CD4-positive, alpha-beta T cell treated with Interleukin-10 for 1 hour (primary cell): ENCODE measurements around the gene HECTD2.
"Not testable (repeated sequence)": the region's sequence is repeated elsewhere in the genome, so short reads cannot be mapped to it uniquely, and the experiment has no call there.

Source experiments
- DNase-seq: peaks from one replicate; pipeline ENCODE4 v3.0.0-alpha.2; 2020

HECTD2 gene, protein sequence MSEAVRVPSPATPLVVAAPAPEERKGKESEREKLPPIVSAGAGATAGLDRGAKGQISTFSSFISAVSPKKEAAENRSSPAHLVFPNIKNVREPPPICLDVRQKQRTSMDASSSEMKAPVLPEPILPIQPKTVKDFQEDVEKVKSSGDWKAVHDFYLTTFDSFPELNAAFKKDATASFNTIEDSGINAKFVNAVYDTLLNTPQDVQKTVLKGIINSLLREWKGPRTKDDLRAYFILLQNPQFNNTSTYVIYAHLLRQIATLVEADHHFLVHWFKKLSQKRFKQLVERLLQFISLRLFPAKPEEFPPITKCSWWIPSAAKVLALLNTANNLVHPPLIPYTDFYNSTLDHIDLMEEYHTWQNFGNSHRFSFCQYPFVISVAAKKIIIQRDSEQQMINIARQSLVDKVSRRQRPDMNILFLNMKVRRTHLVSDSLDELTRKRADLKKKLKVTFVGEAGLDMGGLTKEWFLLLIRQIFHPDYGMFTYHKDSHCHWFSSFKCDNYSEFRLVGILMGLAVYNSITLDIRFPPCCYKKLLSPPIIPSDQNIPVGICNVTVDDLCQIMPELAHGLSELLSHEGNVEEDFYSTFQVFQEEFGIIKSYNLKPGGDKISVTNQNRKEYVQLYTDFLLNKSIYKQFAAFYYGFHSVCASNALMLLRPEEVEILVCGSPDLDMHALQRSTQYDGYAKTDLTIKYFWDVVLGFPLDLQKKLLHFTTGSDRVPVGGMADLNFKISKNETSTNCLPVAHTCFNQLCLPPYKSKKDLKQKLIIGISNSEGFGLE

DNA sequence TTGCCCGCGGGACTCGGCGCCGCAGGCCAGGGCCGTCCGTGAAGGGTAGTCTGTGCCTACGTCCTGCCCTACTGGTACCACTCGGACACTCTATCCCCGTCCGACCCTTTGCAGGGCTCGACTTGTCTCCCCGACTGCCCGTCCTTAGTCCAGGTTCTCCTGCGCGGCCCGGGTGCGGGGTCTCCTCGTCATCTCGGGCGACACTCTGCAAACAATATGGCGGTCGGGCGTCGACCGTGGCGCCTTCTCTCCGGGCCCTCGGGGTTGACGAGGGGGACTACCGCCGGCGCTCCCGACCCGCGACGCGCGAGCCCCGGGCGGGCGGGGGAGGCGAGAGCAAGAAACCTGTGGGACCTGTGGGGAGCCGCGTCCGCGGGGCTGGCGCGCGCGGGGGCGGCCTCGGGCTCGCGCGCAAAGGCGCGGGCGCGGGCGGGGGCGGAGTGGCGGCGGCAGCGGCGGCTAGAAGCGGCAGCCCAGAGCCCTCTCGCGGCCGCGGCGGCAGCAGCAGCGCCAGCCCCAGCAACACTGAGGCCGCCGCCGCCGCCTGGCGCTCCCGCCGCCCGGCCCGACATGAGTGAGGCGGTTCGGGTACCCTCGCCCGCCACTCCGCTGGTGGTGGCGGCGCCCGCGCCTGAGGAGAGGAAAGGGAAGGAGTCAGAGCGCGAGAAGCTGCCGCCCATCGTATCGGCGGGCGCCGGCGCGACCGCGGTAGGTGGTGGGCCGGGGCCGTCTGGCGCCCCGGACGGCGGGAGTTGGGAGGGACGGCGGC is at the start of gene HECTD2:
TSS of gene HECTD2 (plus strand) at position 476 of the 769 bp plus-strand sequence. CDS start at position 571, 95 bp downstream.
- peak; percentile 89 for DNase-seq

DNA sequence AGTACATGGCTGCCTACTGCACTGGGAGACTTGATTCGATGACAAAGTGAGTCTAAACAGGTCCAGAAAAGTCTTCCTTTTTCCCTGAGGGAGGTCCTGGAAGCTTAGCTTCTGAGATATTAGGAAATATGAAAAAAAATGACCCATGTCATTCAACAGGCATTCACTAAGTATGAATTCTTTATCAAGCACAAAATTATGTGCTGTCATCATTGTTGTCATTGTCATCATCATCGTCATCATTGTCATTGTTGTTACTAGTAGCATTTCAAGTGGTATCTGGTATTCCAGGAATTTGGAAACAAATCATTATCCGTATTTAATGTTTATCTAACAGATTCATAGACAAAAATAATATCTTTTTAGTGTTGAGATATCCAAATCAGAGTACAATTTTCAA is 49.7 kb upstream of the HECTD2 start:
- no peak for DNase-seq

DNA sequence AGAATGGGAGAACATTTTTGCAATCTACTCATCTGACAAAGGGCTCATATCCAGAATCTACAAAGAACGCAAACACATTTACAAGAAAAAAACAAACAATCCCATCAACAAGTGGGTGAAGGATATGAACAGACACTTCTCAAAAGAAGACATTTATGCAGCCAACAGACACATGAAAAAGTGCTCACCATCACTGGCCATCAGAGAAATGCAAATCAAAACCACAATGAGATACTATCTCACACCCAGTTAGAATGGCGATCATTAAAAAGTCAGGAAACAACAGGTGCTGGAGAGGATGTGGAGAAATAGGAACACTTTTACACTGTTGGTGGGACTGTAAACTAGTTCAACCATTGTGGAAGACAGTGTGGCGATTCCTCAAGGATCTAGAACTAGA is 44.6 kb upstream of the HECTD2 start:
- not testable (repeated sequence) for DNase-seq

DNA sequence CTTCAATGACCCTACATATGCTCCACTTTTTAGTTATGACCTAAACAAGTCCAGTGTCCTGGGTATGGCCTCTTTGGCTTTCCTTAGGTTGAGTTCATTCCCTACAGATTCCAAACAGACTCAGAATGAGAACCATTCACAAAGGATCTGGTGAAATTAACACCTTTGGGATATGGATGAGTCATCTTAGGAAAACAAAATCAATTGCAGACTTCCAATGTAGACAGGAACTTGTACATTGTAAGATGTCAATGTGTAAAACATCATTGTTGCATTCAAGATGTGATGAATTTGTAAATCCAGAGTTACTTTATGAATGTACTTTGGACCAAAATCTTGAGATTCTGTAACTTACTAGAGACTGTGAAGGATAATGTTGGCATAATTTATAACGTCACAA is 43.4 kb upstream of the HECTD2 start:
- no peak for DNase-seq

DNA sequence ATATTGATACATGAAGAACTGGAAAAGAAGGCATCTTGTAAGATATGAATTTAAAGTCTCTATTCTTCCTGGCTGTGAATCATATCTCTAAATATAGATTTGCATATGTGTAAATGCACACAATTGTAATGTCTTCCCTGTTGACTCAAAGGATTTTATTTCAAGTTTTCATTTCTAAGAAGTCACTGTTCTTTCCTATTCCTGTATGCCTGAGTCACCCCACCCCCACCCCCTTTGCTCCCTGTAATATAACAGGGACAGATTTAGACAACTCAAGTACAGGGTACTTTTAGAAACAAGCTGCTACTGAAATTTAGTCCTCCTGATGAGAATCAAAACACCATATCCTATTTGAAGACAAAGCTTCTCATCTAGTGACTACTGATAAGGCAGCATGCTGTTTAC is 43.0 kb upstream of the HECTD2 start:
- no peak for DNase-seq

DNA sequence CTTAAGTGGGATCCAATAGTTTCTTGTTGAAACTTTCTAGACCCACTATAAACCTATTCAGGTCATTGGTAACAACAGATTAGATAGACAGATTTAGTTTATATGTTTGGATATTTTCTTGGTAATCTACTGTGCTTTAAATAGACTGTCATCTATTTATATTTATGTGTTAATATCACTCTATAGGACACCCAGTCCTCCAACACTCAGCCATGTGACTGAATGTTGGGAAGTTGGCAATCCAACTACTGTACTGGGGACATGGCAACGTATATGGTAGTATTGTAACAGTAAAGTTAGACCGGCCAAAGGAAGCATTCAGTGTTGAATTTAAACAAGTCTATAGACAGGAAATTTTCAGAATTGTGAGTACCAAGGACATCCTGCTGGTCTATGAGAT is 42.6 kb upstream of the HECTD2 start:
- DNase-seq = no peak

DNA sequence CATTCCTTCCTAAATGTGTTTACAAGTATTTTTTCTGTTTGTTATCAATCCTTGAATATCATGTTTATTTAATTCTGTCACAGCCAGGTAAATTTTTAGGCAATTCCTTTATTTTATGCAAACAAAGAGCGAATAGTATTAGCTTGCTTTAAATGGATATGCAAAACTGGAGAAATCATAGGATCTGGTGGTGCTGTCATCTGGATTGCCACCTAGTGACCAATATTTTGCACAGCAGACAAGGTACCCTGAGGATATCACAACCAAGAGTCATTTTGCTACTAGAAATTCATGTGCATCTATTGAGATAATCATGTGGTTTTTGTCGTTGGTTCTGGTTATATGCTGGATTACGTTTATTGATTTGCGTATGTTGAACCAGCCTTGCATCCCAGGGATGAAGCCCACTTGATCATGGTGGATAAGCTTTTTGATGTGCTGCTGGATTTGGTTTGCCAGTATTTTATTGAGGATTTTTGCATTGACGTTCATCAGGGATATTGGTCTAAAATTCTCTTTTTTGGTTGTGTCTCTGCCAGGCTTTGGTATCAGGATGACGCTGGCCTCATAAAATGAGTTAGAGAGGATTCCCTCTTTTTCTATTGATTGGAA is 40.1 kb upstream of the HECTD2 start:
- DNase-seq = not testable (repeated sequence)

DNA sequence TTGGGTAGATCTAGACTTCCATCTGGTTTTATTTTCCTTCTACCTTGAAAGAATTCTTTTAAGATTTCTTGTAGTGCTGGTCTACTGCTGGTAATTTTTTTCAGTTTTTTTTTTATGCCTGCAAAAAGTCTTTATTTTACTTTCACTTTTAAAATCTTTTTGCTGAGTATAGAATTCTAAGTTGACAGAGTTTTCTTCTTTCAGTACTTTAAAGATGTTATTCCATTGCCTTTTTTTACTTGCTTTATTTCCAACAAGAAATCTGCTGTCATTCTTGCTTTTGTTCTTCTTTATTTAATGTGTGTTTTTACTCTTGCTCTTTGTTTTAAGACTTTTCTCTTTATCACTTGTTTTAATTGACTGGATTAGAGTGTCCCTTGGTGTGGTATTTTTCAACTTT is 36.1 kb upstream of the HECTD2 start:
- DNase-seq = no peak

DNA sequence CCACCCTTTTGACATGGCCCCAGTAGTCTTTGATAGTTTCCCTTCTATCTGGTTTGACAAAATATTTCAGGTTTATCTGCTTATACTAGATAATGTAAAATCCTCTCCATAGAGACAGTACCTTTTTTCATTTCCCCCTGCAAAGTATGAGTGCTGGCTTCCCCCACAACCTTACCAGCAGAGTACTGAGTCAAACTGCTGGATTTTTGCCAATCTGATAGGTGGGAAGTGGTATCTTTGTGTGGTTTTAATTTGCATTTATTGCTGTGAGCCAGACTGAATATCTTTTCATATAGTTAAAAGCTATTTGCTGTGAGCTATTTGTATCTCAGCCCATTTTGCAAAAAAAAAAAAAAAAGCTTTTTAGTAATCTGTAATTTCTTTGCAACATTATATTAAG is 32.1 kb upstream of the HECTD2 start:
- peak; percentile 63 for DNase-seq

DNA sequence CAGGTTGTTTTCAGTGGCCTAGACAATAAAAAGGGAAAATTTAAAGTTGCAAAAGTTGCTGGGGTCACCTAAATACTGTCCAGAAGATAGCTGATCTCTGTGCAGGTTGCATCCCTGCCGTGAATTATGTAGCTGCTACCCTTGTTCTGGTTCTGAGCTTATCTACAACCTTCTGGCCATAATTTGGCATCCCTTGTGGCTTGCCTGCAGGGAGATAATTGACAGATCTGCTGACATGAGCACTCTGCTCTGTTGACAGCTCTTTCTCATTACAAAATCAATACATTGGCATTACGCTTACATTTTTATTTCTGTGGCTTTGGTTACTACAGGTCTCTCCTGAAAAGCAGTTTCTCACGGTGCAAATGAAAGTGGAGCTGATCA is 29.3 kb upstream of the HECTD2 start:
- no peak for DNase-seq

DNA sequence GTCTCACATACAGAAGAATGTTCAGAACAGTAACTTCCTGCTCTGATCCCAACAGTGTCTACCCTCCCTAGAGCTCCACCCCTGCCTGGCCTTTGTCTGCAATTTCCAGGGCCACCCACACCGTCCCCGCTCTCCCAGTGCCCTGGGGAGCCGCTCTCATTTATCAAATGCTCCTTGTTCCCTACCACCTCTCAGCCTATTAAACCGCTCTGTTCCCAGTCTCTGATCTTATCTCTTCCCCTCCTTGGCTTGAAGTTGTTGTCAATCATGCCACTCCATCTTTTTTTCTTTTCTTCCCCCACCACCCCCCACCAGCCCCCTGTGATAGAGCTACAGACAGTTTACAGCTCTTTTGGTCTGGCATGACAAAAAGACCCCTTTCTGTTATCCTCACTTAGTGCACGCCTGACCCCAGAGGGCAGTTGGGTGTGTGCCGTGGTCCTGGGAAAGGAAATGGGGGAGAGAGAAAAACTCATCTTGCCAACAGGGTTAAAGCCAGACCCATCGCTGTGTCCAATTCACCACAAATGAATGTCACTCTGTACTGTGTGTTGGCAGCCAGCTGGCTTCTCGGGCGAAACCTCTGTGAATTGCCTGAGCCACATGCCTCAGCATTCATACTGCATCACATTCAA is 28.8 kb upstream of the HECTD2 start:
- no peak for DNase-seq

DNA sequence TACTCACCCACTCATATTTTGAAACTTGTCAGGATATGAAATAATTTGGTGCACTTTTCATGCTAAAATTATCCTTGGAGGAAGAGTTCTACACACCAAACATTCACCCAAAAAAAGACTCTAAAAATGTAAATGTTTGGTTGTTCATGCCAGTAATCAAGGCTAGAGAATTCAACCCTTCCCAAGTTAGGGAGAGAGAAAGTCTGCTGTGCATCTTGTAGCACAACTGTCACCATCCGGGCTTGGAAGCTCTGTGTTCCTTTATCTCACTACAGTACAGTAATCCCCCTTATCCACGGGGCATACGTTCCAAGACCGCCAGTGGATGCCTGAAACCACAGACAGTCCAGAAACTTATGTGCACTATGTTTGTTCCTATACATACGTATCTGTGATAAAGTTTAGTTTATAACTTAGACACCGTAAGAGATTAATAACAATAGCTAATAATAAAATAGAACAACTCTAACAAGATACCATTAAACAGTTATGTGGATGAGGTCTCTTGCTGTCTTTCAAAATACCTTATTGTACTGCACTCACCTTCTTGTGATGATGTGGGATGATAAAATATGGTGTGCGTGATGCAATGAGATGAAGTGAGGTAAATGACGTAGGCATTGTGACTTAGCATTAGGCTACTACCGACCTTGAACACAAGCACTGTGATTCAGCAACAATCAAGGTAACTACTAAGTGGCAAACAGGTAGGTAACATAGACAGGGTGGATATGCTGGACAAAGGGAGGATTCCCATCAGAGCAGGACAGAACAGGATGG is 24.6 kb upstream of the HECTD2 start:
- DNase-seq = no peak

DNA sequence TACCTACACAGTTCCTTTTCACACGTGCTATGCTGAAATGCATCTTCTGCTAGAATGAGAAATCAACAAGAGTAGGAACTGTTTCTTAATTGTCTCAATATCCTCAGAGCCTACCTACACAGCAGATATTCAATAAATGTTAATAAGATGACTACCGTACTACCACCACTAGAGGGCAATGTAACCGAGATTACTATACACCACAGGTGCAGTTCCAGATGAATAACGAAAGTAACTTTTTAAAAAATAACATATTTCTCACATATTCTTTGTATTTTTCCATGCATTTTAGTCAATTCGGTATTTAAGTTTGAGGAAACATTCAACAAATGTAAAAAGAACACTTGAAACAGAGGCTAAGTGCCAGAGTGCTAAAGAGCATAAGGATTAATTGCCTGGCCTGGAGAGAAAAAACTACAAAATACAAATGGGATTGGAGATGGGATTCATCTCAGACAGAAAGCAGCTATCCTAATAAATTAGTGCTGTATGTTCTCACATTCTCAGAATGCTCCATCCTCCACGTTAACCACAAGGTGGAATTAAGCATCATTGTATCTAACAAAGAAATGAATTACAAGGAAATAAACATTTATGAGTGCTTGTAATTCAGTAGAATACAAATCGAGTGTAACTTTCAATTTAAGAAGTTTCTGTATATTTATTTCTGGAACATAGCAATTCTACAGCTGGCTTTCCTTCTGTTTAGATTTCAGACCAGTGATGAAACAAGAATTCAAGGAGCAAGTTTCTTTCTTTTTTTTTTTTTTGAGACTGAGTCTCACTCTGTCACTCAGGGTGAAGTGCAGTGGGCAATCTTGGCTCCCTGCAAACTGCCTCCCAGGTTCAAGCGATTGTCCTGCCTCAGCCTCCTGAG is 20.3 kb upstream of the HECTD2 start:
- peak; percentile 79 for DNase-seq

DNA sequence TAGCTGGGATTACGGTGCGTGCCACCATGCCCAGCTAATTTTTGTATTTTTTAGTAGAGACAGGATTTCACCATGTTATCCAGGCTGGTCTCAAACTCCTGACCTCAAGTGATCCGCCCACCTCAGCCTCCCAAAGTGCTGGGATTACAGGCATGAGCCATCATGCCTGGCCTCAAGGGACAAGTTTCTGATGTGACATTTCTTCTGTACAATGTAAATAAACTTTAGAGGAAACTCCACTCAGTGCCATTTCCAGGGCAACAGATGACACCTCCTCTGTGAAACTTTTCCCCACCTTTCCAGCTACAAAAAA is 19.7 kb upstream of the HECTD2 start:
- DNase-seq = not testable (repeated sequence)

DNA sequence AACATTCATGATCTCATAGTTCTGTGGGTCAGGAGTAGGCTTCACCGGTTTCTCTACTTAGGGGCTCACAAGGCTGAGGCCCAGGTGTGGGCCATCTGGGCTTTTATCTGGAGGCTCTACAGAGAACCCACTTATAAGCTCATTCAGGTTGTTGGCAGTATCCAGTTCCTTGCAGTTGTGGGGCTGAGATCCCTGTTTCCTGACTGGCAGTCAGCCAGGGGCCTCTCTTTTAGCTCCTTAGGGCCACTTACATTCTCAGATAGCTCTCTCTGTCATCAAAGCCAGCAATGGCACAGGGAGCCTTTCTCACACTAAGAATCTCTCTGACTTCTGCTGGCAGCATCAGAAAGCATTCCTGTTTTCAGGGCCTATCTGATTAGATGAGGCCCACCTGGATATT is 18.2 kb upstream of the HECTD2 start:
- no peak for DNase-seq

DNA sequence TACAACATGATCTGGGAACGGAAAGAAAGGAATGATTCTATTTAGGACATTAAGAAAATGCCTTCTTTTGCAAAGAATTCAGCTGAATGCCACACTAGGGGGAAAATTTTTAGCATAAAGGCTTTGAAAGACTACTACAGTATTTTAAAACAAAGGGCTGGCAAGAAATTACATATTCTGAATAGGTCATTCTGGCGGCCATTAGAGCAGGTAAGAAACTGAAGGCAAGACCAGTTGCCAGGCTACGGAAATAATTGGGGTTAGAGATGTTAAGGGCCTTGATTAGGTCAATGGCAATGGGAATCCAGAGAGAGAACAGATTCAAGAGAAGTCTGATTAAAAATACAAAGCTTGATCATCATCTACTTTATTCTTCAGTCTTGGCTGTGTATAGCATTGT is 3.8 kb upstream of the HECTD2 start:
- DNase-seq = no peak

DNA sequence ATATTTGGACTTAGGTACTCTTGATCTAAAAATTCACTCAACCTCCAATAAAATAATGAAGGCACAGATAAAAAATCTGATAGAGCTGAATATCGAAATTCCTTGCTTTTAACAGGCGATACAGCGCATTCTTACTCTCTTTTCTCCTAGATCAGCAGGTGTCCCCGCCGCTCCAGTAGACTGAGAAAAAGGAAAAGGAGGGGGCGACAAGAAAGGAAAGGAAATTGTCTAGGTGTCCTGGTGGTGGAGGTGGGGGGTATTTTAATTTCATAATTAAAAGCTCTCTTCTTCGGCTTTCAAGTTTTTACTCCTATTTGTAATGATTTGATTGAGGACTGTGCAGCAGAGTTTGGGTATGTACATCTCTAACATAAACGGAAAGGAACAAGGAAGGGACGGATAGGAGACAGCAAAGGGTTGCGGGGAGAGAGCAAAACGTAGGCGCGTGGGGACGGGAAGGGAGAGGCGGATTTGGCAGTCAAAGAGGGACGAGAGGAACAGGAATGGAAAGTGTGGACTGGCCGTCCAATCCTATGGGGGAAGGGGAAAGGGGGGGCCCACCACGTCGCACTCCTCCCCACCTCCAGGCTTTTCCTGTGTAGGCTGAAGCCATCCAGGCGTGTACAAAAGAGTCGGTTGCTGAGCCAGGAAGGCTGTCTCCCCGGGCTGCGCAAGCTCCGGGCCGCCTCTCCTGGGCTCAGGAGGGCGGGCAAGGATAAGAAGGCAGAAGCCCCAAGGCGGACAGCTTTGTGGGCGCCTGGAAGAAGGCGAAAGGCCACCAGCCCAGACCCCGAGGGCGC is 875 bp upstream of the HECTD2 start:
- peak; percentile 47 for DNase-seq

DNA sequence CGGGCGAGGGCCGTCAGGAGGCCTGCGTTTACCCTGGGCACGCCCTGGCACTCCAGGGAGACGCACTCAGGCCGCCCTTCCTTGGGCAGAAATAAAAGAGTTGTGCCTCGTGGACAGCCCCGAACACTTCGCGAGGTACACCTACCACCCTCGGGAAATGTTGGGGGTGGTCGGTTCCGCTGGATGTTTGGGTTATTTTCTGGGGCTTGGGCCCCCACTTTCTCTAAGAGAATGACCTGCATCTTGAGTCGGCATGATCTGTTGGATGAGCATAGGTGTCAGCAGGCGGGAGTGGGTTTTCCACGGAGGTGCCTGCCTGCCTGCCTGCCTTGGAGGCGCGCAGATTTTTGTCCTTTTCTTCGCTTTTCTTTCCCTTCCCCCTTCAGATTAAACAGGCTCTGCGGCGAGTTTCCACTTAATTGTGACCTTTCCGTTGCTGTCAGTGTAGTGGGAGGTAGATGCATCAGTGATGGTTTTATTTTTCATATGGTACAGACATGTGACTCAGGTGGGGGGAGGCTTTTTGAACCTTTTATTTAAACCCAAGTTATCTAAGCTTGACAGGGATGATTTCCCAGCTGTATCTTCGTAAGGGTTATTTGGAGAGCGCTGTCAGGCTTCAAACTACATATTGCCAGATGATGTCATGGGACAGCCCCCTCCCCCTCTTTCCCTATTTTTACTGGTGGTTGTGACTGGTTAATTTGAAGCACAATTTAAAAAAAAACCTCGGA is 661 bp downstream of the HECTD2 start:
- DNase-seq = peak; percentile 14

DNA sequence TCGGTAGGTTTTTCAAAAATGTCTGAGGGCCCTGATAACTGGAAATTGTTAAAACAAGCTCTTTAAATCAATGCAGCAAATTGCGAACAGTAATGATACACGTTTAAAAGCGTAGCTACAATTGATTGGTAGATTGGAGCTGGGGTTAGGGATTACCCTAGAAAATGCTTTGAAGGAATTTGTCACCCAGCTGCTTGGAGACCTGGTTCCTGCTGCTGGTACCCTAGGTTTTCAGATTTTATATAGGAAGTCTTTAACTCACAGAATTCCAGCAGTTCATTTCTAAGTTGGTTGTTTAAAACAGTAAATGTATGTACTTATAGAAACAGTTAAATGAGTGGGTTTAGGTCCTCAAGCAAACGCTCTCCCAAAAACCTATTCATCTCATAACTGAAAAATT is 1.5 kb downstream of the HECTD2 start:
- no peak for DNase-seq
